Caco-2 (cell line): Measurements from ENCODE around the gene KIF1B. TPM values are rescaled to one million over a fixed set of nuclear protein-coding genes. Genes with fewer than 3 reads are reported as not detected.
A peak's percentile ranks its signal among the peaks of the same experiment; 100 is the strongest.

Source experiments
- BruUV-seq: library from RNA; stranded (reverse); fragments of 400-500 nt; replicated peaks from 2 replicates; lab custom pipeline; 2021; lab: Mats Ljungman, UMichigan
- CTCF ChIA-PET: fragments of 300-600 bp; sonication (Branson Sonifier 250); formaldehyde crosslinking; loops from one replicate; lab custom pipeline; 2022; ENCODE audit warnings: antibody characterized with exemption; lab: Charles Lee
- POLR2A ChIA-PET: fragments of 300-600 bp; sonication (Branson Sonifier 250); formaldehyde crosslinking; loops from one replicate; lab custom pipeline; 2022; ENCODE audit warnings: antibody characterized with exemption; lab: Charles Lee
- DNase-seq, 2 experiments: peaks; one replicate each; pipeline versions ENCODE4 v3.0.0 to v3.0.0-alpha.2; 2020 to 2022
- H3K27me3 ChIP-seq: replicated peaks from 2 replicates; pipeline ENCODE4 v1.6.0; 2011; ENCODE audit warnings: low read length; ENCODE audit not compliant: control insufficient read depth, insufficient read depth
- H3K36me3 ChIP-seq: 2 replicates; pipeline ENCODE4 v1.5.1; 2011; ENCODE audit warnings: low read length; ENCODE audit not compliant: control insufficient read depth, insufficient read depth
- H3K4me1 ChIP-seq: fragments of 250-450 bp; sonication (Bioruptor Pico); 2 replicates; pipeline ENCODE4 v1.5.1; 2020; ENCODE audit warnings: mild to moderate bottlenecking
- H3K4me3 ChIP-seq: 2 replicates; pipeline ENCODE4 v1.5.1; 2011; ENCODE audit warnings: low read depth, mild to moderate bottlenecking, control low read depth, low read length
- H3K9me3 ChIP-seq: fragments of 250-450 bp; sonication (Bioruptor Pico); 2 replicates; pipeline ENCODE4 v1.5.1; 2020; ENCODE audit warnings: mild to moderate bottlenecking, moderate library complexity
- H3K27ac Mint-ChIP-seq: one replicate; pipeline ENCODE4 v1.8.0; 2022; ENCODE audit warnings: mixed read lengths; ENCODE audit not compliant: unreplicated experiment
- H3K27me3 Mint-ChIP-seq: one replicate; pipeline ENCODE4 v1.8.0; 2022; ENCODE audit warnings: mixed read lengths; ENCODE audit not compliant: insufficient read depth, unreplicated experiment
- H3K36me3 Mint-ChIP-seq: one replicate; pipeline ENCODE4 v1.8.0; 2022; ENCODE audit warnings: mild to moderate bottlenecking, mixed read lengths; ENCODE audit not compliant: insufficient read depth, unreplicated experiment
- H3K4me1 Mint-ChIP-seq: one replicate; pipeline ENCODE4 v1.8.0; 2022; ENCODE audit warnings: low read depth, mixed read lengths; ENCODE audit not compliant: unreplicated experiment
- H3K4me3 Mint-ChIP-seq: one replicate; pipeline ENCODE4 v1.8.0; 2022; ENCODE audit warnings: mild to moderate bottlenecking, moderate library complexity, mixed read lengths; ENCODE audit not compliant: unreplicated experiment
- H3K9me3 Mint-ChIP-seq: one replicate; pipeline ENCODE4 v1.8.0; 2022; ENCODE audit warnings: mixed read lengths; ENCODE audit not compliant: unreplicated experiment
- intact Hi-C: fragments of 100-400 bp; cut with micrococcal nuclease; formaldehyde crosslinking; loops from one replicate; pipeline ENCODE4 v1.10.0; 2022; ENCODE audit not compliant: unreplicated experiment
- total RNA-seq: library from RNA; stranded (reverse); gene quantifications from 2 replicates; pipeline ENCODE4 v1.2.3, GENCODE V29; 2022
- TF ChIP-seq, protein P1 (sequence below), 2 experiments: fragments of 200-600 bp in 1 of 2; IDR thresholded peaks; 1 replicate in 1 of 2; 2 replicates in 1 of 2; pipeline versions ENCODE4 v1.5.1 to v1.8.0; 2011 to 2022; ENCODE audit warnings: antibody characterized with exemption in 1 of 2, control low read depth in 1 of 2, inconsistent platforms in 1 of 2, low read depth in 1 of 2, low read length in 1 of 2, mild to moderate bottlenecking in 1 of 2, moderate library complexity in 1 of 2; ENCODE audit not compliant: insufficient read depth in 1 of 2, severe bottlenecking in 1 of 2, unreplicated experiment in 1 of 2

KIF1B gene
- total RNA-seq, 1 experiment from 2014 or later = 41.1 TPM

GRCh38 chr1:10339036-10339567 lies 128.7 kb downstream of the KIF1B start:
- TF ChIP-seq, protein P1, sequence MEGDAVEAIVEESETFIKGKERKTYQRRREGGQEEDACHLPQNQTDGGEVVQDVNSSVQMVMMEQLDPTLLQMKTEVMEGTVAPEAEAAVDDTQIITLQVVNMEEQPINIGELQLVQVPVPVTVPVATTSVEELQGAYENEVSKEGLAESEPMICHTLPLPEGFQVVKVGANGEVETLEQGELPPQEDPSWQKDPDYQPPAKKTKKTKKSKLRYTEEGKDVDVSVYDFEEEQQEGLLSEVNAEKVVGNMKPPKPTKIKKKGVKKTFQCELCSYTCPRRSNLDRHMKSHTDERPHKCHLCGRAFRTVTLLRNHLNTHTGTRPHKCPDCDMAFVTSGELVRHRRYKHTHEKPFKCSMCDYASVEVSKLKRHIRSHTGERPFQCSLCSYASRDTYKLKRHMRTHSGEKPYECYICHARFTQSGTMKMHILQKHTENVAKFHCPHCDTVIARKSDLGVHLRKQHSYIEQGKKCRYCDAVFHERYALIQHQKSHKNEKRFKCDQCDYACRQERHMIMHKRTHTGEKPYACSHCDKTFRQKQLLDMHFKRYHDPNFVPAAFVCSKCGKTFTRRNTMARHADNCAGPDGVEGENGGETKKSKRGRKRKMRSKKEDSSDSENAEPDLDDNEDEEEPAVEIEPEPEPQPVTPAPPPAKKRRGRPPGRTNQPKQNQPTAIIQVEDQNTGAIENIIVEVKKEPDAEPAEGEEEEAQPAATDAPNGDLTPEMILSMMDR (IDR thresholded peaks at IDR 0.05; ENCODE audit: insufficient read depth in 1 of 2, low read depth in 1 of 2, low read length in 1 of 2, severe bottlenecking in 1 of 2, unreplicated experiment in 1 of 2) = no peak
- H3K4me3 ChIP-seq = no peak overlapping the region
- peaks cover 10% of the 10 kb centered on the region; the same call in 1 of the 2 replicates for H3K4me1 ChIP-seq
- no peaks in the 10 kb centered on the region for H3K9me3 Mint-ChIP-seq
- H3K4me1 Mint-ChIP-seq = peaks cover 15% of the 10 kb centered on the region
- H3K4me3 Mint-ChIP-seq = no peak overlapping the region
- H3K27me3 ChIP-seq = no peaks in the 10 kb centered on the region
- no peak for DNase-seq
- no peaks in the 10 kb centered on the region for H3K27me3 Mint-ChIP-seq
- POLR2A ChIA-PET = no interaction called here
- H3K36me3 Mint-ChIP-seq = peaks cover 18% of the 10 kb centered on the region
- no peak overlapping the region for H3K27ac Mint-ChIP-seq
- peaks cover 1% of the 10 kb centered on the region; the same call in 1 of the 2 replicates for H3K36me3 ChIP-seq
- no TSS peak for BruUV-seq
- H3K9me3 ChIP-seq = no peaks in the 10 kb centered on the region
- intact Hi-C loops = loop anchor here (2.0 kb wide), 1 partner anchor 128 kb away; the partner anchor contains the start of gene KIF1B
- CTCF ChIA-PET = no interaction called here

- ChIA-PET CTCF (interaction anchor here (0.6 kb wide), 1 partner anchor 976 kb away, joined by 4 read pairs; no protein-coding TSS in a partner anchor), POLR2A (no interaction called here)
- Histone ChIP-seq H3K27me3 (no peaks in the 10 kb centered on the region), H3K9me3 (no peaks in the 10 kb centered on the region), H3K36me3 (no peaks in the 10 kb centered on the region; the same call in 1 of the 2 replicates), H3K4me3 (no peak overlapping the region), H3K4me1 (peaks cover 10% of the 10 kb centered on the region; the same call in 1 of the 2 replicates)
- no TSS peak for BruUV-seq
- Mint-ChIP-seq H3K27me3 (no peaks in the 10 kb centered on the region), H3K27ac (no peak overlapping the region), H3K9me3 (no peaks in the 10 kb centered on the region), H3K36me3 (peaks cover 18% of the 10 kb centered on the region), H3K4me3 (no peak overlapping the region), H3K4me1 (peaks cover 15% of the 10 kb centered on the region)
- DNase-seq = peak; percentile 21 to 45
- TF ChIP-seq, protein P1 (IDR thresholded peaks at IDR 0.05; ENCODE audit: insufficient read depth in 1 of 2, low read depth in 1 of 2, low read length in 1 of 2, severe bottlenecking in 1 of 2, unreplicated experiment in 1 of 2) = no peak
- intact Hi-C loops = loop anchor here (2.0 kb wide), 1 partner anchor 129 kb away; the partner anchor contains the start of gene KIF1B
Observed at GRCh38 chr1:10339815-10340214, 129.4 kb downstream of the KIF1B start.

DNA sequence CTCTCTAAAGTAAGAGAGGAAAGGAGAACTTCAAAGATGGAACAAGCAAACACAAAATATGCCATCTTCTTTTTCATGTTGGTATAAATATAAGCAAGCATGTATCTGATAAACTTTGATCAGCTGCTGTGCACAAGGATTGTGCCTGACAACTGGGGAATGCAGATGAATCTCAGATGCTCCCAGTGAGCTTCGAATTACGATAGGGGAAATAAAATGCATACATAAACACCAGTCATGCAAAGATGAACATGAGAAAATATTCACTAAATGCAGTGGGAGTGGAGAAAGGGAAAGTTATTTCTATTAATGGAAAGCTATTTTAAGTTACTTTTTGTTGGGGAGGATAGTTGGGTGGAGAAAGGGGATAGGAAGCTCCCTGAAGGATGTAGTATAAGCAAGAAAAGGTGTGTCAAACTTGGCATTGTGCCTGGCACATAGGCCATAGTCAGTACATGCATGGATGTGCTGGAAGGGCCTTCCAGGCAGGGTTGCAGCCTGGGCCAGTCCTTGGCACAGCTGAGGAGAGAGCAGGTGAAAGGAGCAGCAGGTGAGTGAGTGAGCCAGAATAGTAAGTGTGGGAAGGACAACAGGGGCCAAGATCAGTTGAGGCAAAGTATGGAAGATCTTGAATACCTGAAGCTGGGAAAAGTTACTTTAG lies 130.7 kb downstream of the KIF1B start:
- Mint-ChIP-seq H3K36me3 (peaks cover 18% of the 10 kb centered on the region), H3K27ac (no peak overlapping the region), H3K9me3 (no peaks in the 10 kb centered on the region), H3K4me3 (no peak overlapping the region), H3K4me1 (peaks cover 15% of the 10 kb centered on the region), H3K27me3 (no peaks in the 10 kb centered on the region)
- intact Hi-C loops = no loop called here
- H3K4me1 ChIP-seq = peaks cover 10% of the 10 kb centered on the region; the same call in 1 of the 2 replicates
- H3K36me3 ChIP-seq = no peaks in the 10 kb centered on the region; the same call in 1 of the 2 replicates
- no peaks in the 10 kb centered on the region for H3K27me3 ChIP-seq
- TF ChIP-seq, protein P1 (IDR thresholded peaks at IDR 0.05; ENCODE audit: insufficient read depth in 1 of 2, low read depth in 1 of 2, low read length in 1 of 2, severe bottlenecking in 1 of 2, unreplicated experiment in 1 of 2) = no peak
- CTCF ChIA-PET = no interaction called here
- no peaks in the 10 kb centered on the region for H3K9me3 ChIP-seq
- BruUV-seq = no TSS peak
- H3K4me3 ChIP-seq = no peak overlapping the region
- DNase-seq = no peak
- POLR2A ChIA-PET = no interaction called here
